CD14-positive monocyte (primary cell): ENCODE measurements around the gene ARHGAP10. TPM values are rescaled to one million over a fixed set of nuclear protein-coding genes. Genes with fewer than 3 reads are reported as not detected.
A peak's percentile ranks its signal among the peaks of the same experiment; 100 is the strongest.
"Not testable (repeated sequence)": the region's sequence is repeated elsewhere in the genome, so short reads cannot be mapped to it uniquely, and the experiment has no call there.

Experiments used
- DNase-seq, 3 donors: peaks; one replicate each; pipeline ENCODE4 v3.0.0-alpha.2; 2011 to 2022
- H2AFZ ChIP-seq: 2 replicates; pipeline ENCODE4 v1.6.0; 2012; ENCODE audit warnings: mild to moderate bottlenecking, low read depth, low read length, inconsistent platforms; ENCODE audit not compliant: insufficient read depth, poor library complexity, severe bottlenecking
- H3K27ac ChIP-seq, 2 donors: 1 replicate in 1 of 2; 2 replicates in 1 of 2; pipeline ENCODE4 v1.5.1; 2012 to 2013; ENCODE audit warnings: low read length in 2 of 2, control low read depth in 1 of 2, inconsistent platforms in 1 of 2, low read depth in 1 of 2, mild to moderate bottlenecking in 1 of 2
- H3K27me3 ChIP-seq, 2 donors: one replicate each; pipeline versions ENCODE4 v1.6.0 to v1.6.1; 2011 to 2013; ENCODE audit warnings: low read length in 2 of 2; ENCODE audit not compliant: control insufficient read depth in 2 of 2, insufficient read depth in 2 of 2
- H3K36me3 ChIP-seq, 2 donors: replicated peaks in 1 of 2; 1 replicate in 1 of 2; 2 replicates in 1 of 2; pipeline versions ENCODE4 v1.5.1 to v1.6.1; 2012 to 2013; ENCODE audit warnings: low read length in 2 of 2, control low read depth in 1 of 2, inconsistent platforms in 1 of 2, mild to moderate bottlenecking in 1 of 2; ENCODE audit not compliant: insufficient read depth in 2 of 2, control insufficient read depth in 1 of 2
- H3K4me1 ChIP-seq, 2 donors: 1 replicate in 1 of 2; 2 replicates in 1 of 2; pipeline versions ENCODE4 v1.5.1 to v1.6.1; 2012 to 2013; ENCODE audit warnings: low read length in 2 of 2, control low read depth in 1 of 2, inconsistent platforms in 1 of 2, mild to moderate bottlenecking in 1 of 2, moderate library complexity in 1 of 2; ENCODE audit not compliant: insufficient read depth in 2 of 2, control insufficient read depth in 1 of 2
- H3K4me2 ChIP-seq: replicated peaks from 2 replicates; pipeline ENCODE3; 2012; ENCODE audit warnings: low read length, moderate library complexity, mild to moderate bottlenecking; ENCODE audit not compliant: poor library complexity, severe bottlenecking; ENCODE audit errors: extremely low read depth
- H3K4me3 ChIP-seq, 3 experiments: fragments of 200-600 bp in 1 of 3; sonication (generic) in 1 of 3; replicated peaks in 1 of 3; 1 replicate in 2 of 3; 2 replicates in 1 of 3; pipeline ENCODE4 v1.5.1; 2011 to 2013; ENCODE audit warnings: low read length in 3 of 3, mild to moderate bottlenecking in 3 of 3, control low read depth in 2 of 3, low read depth in 2 of 3, inconsistent platforms in 1 of 3, moderate library complexity in 1 of 3
- H3K79me2 ChIP-seq: 2 replicates; pipeline ENCODE4 v1.6.0; 2012; ENCODE audit warnings: mild to moderate bottlenecking, control low read depth, inconsistent platforms, low read length, moderate library complexity; ENCODE audit not compliant: insufficient read depth
- H3K9ac ChIP-seq: 2 replicates; pipeline ENCODE4 v1.6.0; 2017; ENCODE audit warnings: low read length, mild to moderate bottlenecking; ENCODE audit not compliant: insufficient read depth, poor library complexity, severe bottlenecking
- H3K9me3 ChIP-seq, 2 donors: replicated peaks in 1 of 2; 1 replicate in 1 of 2; 2 replicates in 1 of 2; pipeline versions ENCODE4 v1.5.1 to v1.6.1; 2012 to 2013; ENCODE audit warnings: low read length in 2 of 2, control low read depth in 1 of 2; ENCODE audit not compliant: control insufficient read depth in 1 of 2, insufficient read depth in 1 of 2
- H4K20me1 ChIP-seq: 2 replicates; pipeline ENCODE4 v1.6.0; 2012; ENCODE audit warnings: mild to moderate bottlenecking, low read length, control low read depth, moderate library complexity; ENCODE audit not compliant: insufficient read depth
- H3K27ac Mint-ChIP-seq, 7 donors: one replicate each; pipeline ENCODE4 v1.8.0; 2020; ENCODE audit warnings: mild to moderate bottlenecking in 7 of 7, mixed read lengths in 7 of 7, moderate library complexity in 6 of 7, inconsistent platforms in 2 of 7
- H3K27me3 Mint-ChIP-seq, 3 donors: one replicate each; pipeline ENCODE4 v1.8.0; 2021 to 2022; ENCODE audit warnings: low read depth in 3 of 3, mild to moderate bottlenecking in 3 of 3, mixed read lengths in 3 of 3, moderate library complexity in 3 of 3, inconsistent platforms in 1 of 3
- H3K36me3 Mint-ChIP-seq, 2 donors: one replicate each; pipeline ENCODE4 v1.8.0; 2020; ENCODE audit warnings: mixed read lengths in 2 of 2, inconsistent platforms in 1 of 2, mild to moderate bottlenecking in 1 of 2
- H3K4me1 Mint-ChIP-seq: one replicate; pipeline ENCODE4 v1.8.0; 2020; ENCODE audit warnings: mild to moderate bottlenecking, mixed read lengths
- H3K4me3 Mint-ChIP-seq, 2 donors: one replicate each; pipeline ENCODE4 v1.8.0; 2020; ENCODE audit warnings: mild to moderate bottlenecking in 2 of 2, mixed read lengths in 2 of 2, moderate library complexity in 1 of 2
- H3K9me3 Mint-ChIP-seq, 7 donors: one replicate each; pipeline ENCODE4 v1.8.0; 2020 to 2022; ENCODE audit warnings: mixed read lengths in 7 of 7, mild to moderate bottlenecking in 6 of 7, moderate library complexity in 6 of 7, inconsistent platforms in 2 of 7
- CTCF ChIP-seq: fragments of 200-600 bp; IDR thresholded peaks from one replicate; pipeline ENCODE4 v1.8.0; 2022; ENCODE audit warnings: antibody characterized with exemption, mild to moderate bottlenecking
- WGBS: methylation state at CpG from one replicate; pipeline ENCODE4 v1.1.5; 2013; ENCODE audit warnings: missing lambda C conversion rate; ENCODE audit not compliant: insufficient coverage; 5-methylcytosine and 5-hydroxymethylcytosine counted together
- intact Hi-C, 2 donors: fragments of 100-400 bp; cut with micrococcal nuclease; formaldehyde crosslinking; loops; one replicate each; pipeline versions ENCODE4 v1.15.0 to v1.15.1; 2023
- polyA plus RNA-seq, 3 donors: library from polyadenylated mRNA; depleted of rRNA in 1 of 3; unstranded in 2 of 3; stranded (reverse) in 1 of 3; fragments of 300-500 nt in 2 of 3; fragments of >200 nt in 1 of 3; fragmentation: Illumina TruSeq in 2 of 3; gene quantifications; 1 replicate in 2 of 3; 2 replicates in 1 of 3; pipeline ENCODE4 v1.2.3, GENCODE V29; 2012 to 2021

The ARHGAP10 gene
- polyA plus RNA-seq, 3 donors = 1.7 to 4.3 (median 3.0) TPM

GRCh38 chr4:147794787-147795413, 63.0 kb downstream of the ARHGAP10 start:
- Histone ChIP-seq H3K4me1 (peaks cover 3 to 5% of the 10 kb centered on the region in 2 donors), H4K20me1 (no peaks in the 10 kb centered on the region), H3K27me3 (no peaks in the 10 kb centered on the region), H3K9ac (no peak overlapping the region), H3K4me3 (no peak overlapping the region), H3K27ac (no peak overlapping the region), H3K4me2 (no peak overlapping the region), H3K79me2 (no peaks in the 10 kb centered on the region), H2AFZ (no peak overlapping the region), H3K9me3 (no peaks in the 10 kb centered on the region), H3K36me3 (no peaks in the 10 kb centered on the region)
- whole genome bisulfite sequencing = 20% methylated on average over 1 of the region's 5 CpGs
- no peak overlapping the region for H3K4me3 Mint-ChIP-seq
- H3K27ac Mint-ChIP-seq = no peak overlapping the region
- TF ChIP-seq CTCF = no peak
- peak in 1 of 3 donors; percentile 24 for DNase-seq
- H3K27me3 Mint-ChIP-seq = peaks cover 0 to 1% (median 0%) of the 10 kb centered on the region in 3 donors
- H3K4me1 Mint-ChIP-seq = peaks cover 17% of the 10 kb centered on the region
- H3K36me3 Mint-ChIP-seq = peaks cover 0 to 3% of the 10 kb centered on the region in 2 donors
- intact Hi-C loops = no loop called here
- H3K9me3 Mint-ChIP-seq = no peaks in the 10 kb centered on the region

DNA sequence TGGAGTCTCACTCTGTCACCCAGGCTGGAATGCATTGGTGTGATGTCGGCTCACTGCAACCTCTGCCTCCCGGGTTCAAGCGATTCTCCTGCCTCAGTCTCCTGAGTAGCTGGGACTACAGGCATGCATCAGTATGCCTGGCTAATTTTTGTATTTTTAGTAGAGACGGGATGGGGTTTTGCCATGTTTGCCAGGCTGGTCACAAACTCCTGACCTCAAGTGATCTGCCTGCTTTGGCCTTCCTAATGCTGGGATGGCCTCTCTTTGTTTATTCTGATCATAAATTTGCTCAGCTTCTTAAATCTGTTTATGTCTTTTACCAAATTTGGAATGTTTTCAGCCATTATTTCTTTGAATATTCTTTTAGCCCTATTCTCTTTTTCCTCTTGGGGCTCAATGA, 67.2 kb downstream of the ARHGAP10 start:
- H3K27ac Mint-ChIP-seq, H3K27me3 Mint-ChIP-seq, H3K36me3 Mint-ChIP-seq, H3K36me3 ChIP-seq, H3K79me2 ChIP-seq, H3K27ac ChIP-seq, DNase-seq, H3K4me3 ChIP-seq, H3K4me2 ChIP-seq, H3K9me3 Mint-ChIP-seq, H3K4me1 ChIP-seq, H3K9ac ChIP-seq, H4K20me1 ChIP-seq, H2AFZ ChIP-seq, H3K9me3 ChIP-seq, H3K4me3 Mint-ChIP-seq, intact Hi-C loops, H3K27me3 ChIP-seq: not testable (repeated sequence)
- H3K4me1 Mint-ChIP-seq = peaks cover 13% of the 10 kb centered on the region
- WGBS = 100% methylated on average over 4 of the region's 4 CpGs
